DMS79 (cell line): ENCODE results near the gene RAB34.
A peak's percentile ranks its signal among the peaks of the same experiment; 100 is the strongest.

Experiments
- DNase-seq: peaks from one replicate; lab custom pipeline; 2025; lab: John Stamatoyannopoulos, UW

The RAB34 gene

GRCh38 chr17:28712032-28712704, 5.5 kb downstream of the RAB34 start:
- peak; percentile 21 for DNase-seq

- DNase-seq: no peak
Observed at GRCh38 chr17:28711723-28712031, 6.0 kb downstream of the RAB34 start, which contains the start of gene PROCA1. Gene PROCA1 (minus strand): TSS chr17:28711888. CDS start chr17:28711660, 228 bp downstream.

GRCh38 chr17:28710861-28711722, 6.6 kb downstream of the RAB34 start:
- DNase-seq: peak; percentile 88

GRCh38 chr17:28707339-28707720, 10.3 kb downstream of the RAB34 start:
- DNase-seq: no peak

GRCh38 chr17:28706471-28707338, 11.0 kb downstream of the RAB34 start:
- DNase-seq: no peak

- DNase-seq: no peak
Observed at GRCh38 chr17:28705728-28706334, 11.8 kb downstream of the RAB34 start.

- no peak for DNase-seq
Observed at GRCh38 chr17:28705074-28705659, 12.5 kb downstream of the RAB34 start.

- DNase-seq: no peak
Observed at GRCh38 chr17:28704219-28704858, 13.3 kb downstream of the RAB34 start.

- no peak for DNase-seq
Observed at GRCh38 chr17:28703552-28704218, 14.0 kb downstream of the RAB34 start.

GRCh38 chr17:28702752-28703150, 14.9 kb downstream of the RAB34 start:
- DNase-seq: no peak

- peak; percentile 70 for DNase-seq
Observed at GRCh38 chr17:28702026-28702751, 15.5 kb downstream of the RAB34 start.

GRCh38 chr17:28700830-28701492, 16.7 kb downstream of the RAB34 start:
- no peak for DNase-seq

- DNase-seq: no peak
Observed at GRCh38 chr17:28700278-28700677, 17.4 kb downstream of the RAB34 start.

- no peak for DNase-seq
Observed at GRCh38 chr17:28698253-28698941, 19.3 kb downstream of the RAB34 start.

- no peak for DNase-seq
Observed at GRCh38 chr17:28693869-28694268, 23.8 kb downstream of the RAB34 start.

- DNase-seq: no peak
Observed at GRCh38 chr17:28689011-28689410, 28.7 kb downstream of the RAB34 start.

- DNase-seq: no peak
Observed at GRCh38 chr17:28688481-28688880, 29.2 kb downstream of the RAB34 start.

- DNase-seq: no peak
Observed at GRCh38 chr17:28686296-28686695, 31.4 kb downstream of the RAB34 start.

- DNase-seq: no peak
Observed at GRCh38 chr17:28685366-28685765, 32.3 kb downstream of the RAB34 start.
